Stimulated activated CD4-positive, alpha-beta T cell treated with anti-CD3 and anti-CD28 coated beads, Interleukin-1b, Interleukin-23, amount 100 ng/mL, for 48 hours (primary cell): ENCODE data around the gene HOGA1.
"Not testable (repeated sequence)": the region's sequence is repeated elsewhere in the genome, so short reads cannot be mapped to it uniquely, and the experiment has no call there.

ENCODE experiments used
- DNase-seq: peaks from one replicate; pipeline ENCODE4 v3.0.0-alpha.2; 2020

HOGA1 gene

GRCh38 chr10:97555541-97555940 lies 28.6 kb upstream of the HOGA1 start:
- not testable (repeated sequence) for DNase-seq

DNA sequence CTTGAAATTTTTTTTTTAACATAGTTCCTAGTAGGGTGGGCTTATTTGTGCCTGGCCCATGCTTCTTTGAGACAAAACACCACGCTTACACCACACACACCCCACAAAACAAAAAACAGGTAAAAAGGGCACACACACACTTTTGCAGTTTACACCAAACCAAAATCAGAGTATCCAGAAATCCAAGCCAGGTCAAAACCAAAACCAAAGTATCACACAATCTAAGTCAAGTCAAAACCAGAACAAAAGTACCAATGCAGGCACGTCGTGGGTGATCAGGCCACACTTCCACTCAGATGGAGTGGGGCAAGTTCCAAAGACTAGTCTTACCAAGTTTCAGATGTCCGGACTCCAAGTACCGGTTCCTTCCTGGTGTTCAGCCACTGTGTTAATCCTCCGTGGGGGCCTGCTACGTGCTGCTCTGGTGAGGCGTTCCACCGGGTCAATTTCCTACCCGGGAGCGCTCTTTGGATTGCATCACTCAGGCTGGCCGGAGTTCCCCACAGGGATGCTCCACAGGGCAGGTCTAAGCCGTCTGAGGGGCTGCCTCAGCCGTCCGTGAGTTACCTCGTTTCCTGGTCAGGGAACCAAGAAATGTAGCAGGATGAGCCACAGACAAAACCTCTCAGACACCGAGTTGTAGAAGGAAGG lies 23.3 kb upstream of the HOGA1 start:
- DNase-seq, result not testable (repeated sequence)

DNA sequence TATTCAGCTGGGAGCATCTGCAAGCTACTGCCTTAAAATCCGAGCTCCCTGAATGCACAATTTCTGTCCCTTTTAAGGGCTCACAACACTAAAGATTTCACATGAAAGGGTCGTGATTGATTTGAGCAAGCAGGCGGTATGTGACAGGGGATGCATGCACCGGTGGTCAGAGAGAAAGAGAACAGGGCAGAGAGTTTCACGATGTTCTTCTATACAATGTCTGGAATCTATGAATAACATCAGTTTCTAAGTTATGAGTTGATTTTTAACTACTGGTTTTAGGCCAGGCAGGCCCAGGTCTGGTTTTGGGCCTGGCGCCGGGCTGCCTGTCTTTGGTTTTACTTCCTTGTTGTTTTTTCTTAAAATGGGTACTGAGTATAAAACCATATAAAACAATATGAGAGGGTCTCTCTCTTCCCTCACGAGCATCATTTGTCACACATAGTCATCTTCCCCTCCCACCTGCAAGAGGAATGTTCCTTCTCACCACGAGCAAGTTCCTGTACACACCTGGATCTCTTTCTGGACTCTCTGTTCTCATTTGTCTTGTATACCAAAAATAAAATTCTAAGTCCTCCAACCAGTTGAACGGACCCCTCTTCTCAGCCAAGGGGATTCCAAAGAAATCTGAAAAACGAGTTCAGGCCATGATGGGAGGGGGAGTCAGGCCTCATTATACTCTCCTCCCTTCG lies 22.7 kb upstream of the HOGA1 start:
- DNase-seq, result not testable (repeated sequence)

- not testable (repeated sequence) for DNase-seq
Observed at GRCh38 chr10:97562329-97562728, 21.9 kb upstream of the HOGA1 start.

DNA sequence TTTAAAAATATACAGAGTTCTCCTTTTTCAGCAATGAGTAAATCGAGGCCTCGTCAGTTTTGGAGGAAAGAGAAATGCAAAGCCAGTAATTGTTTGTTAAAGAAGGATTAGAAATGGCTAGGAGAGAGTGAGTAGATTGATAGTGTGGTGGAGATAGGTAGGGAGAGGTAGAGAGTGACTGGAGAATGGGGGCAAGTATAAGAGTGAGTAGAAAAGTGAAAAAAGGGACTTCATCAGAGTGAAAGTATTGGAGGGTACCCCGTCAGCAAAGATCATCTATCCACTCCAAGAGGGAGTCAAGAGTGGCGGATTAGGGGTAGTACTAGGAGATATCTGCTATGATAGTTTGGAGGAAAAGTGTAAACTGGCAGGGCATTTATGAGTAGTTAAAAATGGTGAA lies 20.9 kb upstream of the HOGA1 start:
- no peak for DNase-seq

DNA sequence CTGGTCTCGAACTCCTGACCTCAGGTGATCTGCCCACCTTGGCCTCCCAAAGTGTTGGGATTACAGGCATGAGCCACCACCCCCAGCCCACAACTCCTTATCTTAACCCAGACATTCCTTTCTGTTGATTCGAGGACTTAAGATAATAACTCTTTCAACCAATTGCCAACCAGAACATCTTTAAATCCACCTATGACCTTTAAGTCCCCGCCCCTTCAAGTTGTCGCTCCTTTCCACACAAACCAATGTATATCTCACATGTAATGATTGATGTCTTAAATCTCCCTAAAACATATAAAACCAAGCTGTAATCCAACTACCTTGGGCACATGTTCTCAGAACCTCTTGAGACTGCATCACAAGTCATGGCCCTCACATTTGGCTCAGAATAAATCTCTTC lies 19.4 kb upstream of the HOGA1 start:
- DNase-seq, result no peak

- peak; percentile 24 for DNase-seq
Observed at GRCh38 chr10:97566336-97566996, 17.7 kb upstream of the HOGA1 start.

DNA sequence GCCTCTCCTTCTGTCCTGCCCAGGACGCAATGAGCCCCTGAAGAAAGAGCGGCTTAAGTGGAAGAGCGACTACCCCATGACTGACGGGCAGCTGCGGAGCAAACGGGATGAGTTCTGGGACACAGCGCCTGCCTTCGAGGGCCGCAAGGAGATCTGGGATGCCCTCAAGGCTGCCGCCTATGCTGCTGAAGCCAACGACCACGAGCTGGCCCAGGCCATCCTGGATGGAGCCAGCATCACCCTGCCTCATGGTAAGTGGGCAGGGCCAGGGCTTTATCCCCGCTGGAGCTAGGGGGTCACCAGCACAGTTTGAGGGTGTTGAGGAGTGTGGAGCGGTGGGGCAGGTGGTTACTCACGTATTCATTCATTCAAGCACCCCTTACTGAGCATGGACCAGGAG lies 16.3 kb upstream of the HOGA1 start:
- DNase-seq, result no peak

DNA sequence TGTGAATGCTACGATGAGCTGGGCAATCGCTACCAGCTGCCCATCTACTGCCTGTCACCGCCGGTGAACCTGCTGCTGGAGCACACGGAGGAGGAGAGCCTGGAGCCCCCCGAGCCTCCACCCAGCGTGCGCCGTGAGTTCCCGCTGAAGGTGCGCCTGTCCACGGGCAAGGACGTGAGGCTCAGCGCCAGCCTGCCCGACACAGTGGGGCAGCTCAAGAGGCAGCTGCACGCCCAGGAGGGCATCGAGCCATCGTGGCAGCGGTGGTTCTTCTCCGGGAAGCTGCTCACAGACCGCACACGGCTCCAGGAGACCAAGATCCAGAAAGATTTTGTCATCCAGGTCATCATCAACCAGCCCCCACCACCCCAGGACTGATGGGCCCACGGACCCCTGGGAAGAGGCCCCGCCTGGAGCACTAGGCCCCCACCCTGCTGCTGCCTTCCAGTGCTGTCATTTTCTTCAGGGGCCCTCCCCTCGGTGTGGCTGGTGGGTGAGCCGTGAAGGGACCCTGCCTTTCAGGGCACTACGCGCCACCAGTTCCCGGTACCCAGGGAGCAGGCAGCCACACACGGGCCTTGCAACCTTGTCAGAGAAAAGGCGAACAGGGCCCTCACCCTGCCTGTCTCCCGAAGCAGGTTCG lies 13.9 kb upstream of the HOGA1 start:
- DNase-seq, result no peak

DNA sequence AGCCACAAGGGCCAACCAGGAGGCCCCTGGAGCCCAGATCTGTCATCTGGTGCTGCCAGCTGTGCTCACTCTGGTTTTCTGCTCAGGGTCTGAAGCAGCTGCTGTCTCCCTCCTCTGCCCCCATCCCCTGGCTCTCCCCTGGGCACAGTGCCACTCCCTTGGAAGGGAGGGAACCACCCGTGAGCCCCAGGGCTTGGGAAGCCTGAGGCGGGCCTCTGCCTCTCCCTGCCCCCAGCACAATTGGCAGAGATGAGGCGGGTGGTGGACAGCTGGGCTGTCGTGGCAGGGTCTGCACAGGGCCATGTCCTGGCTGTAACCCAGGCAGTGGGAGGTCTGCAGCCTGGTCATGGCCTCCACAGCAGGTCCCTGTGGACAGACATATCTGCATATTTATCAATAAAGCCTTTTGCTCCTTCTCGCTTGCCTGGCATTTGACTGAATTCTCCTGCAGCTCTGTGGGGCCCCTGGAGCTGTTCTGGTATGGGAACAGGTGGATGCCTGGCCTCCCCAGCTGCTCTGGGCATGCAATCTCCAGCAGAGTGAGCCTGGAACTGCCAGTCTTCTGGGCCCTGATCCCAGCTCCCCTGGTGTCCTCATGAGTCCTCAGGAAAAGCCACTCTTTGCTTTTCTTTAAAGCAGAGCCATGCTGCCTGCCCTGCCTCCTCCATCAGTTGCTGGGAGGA lies 13.3 kb upstream of the HOGA1 start:
- DNase-seq, result no peak

- DNase-seq, result no peak
Observed at GRCh38 chr10:97571622-97572021, 12.6 kb upstream of the HOGA1 start.

- DNase-seq, result peak; percentile 60
Observed at GRCh38 chr10:97572214-97572989, 11.8 kb upstream of the HOGA1 start, which contains the start of gene ANKRD2. ANKRD2 (plus strand) TSS chr10:97572779; CDS start chr10:97572789, 10 bp downstream.

- no peak for DNase-seq
Observed at GRCh38 chr10:97573021-97573420, 11.2 kb upstream of the HOGA1 start.

- no peak for DNase-seq
Observed at GRCh38 chr10:97573672-97574071, 10.5 kb upstream of the HOGA1 start.

DNA sequence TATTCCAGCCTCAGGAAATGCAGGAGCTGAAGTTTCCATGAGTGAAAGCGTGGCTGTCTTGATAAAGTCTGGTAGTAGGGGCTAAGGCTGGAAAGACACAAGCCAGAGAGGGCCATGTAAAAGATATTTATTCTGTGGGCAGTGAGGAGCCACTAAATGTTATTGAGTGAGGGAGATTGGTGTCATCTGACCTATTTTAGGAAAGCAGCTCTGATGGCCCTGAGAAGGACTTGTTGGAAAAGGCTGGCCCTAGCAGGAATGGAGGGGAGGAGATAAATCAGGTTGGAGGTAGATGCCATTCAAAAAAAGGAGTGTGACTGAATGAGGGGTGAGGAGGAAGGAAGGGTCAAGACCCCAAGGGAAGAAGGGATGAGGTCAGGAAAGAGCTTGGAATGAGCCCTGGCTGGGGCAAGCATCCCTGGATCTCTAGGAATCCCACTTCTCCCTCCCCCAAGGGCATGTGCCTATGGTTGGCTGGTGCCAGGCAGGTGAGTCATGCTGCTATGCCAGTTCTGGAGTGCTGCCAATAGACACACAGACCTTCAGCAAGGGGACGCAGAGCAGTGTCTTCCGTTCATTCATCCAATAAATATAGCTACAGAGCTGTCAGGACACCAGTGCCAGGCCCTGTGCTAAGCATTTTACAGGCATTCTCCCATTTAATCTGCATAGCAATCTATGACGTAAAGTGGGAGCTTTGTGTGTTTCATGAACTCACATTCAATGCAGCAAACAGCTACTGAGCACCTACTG lies 9.6 kb upstream of the HOGA1 start:
- no peak for DNase-seq

- DNase-seq, result no peak
Observed at GRCh38 chr10:97575127-97575668, 9.0 kb upstream of the HOGA1 start.

- not testable (repeated sequence) for DNase-seq
Observed at GRCh38 chr10:97576487-97576886, 7.7 kb upstream of the HOGA1 start.

DNA sequence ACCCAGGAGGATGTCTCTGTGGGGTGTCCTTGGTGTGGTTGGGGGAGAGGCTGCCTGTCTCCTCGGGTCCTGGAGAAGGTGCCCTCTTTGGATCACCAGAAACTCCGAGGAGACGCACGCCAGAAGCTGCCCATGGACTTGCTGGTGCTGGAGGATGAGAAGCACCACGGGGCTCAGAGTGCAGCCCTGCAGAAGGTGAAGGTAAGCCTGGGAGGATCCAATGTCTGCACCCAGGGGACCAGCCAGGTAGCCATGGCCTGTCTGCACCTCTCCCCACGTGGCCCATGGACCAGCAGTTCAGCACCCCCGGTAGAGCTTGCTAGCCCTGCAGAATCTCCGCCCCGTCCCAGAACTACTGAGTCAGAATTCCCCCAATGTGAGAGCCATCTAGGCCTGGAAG lies 6.5 kb upstream of the HOGA1 start:
- DNase-seq, result no peak

DNA sequence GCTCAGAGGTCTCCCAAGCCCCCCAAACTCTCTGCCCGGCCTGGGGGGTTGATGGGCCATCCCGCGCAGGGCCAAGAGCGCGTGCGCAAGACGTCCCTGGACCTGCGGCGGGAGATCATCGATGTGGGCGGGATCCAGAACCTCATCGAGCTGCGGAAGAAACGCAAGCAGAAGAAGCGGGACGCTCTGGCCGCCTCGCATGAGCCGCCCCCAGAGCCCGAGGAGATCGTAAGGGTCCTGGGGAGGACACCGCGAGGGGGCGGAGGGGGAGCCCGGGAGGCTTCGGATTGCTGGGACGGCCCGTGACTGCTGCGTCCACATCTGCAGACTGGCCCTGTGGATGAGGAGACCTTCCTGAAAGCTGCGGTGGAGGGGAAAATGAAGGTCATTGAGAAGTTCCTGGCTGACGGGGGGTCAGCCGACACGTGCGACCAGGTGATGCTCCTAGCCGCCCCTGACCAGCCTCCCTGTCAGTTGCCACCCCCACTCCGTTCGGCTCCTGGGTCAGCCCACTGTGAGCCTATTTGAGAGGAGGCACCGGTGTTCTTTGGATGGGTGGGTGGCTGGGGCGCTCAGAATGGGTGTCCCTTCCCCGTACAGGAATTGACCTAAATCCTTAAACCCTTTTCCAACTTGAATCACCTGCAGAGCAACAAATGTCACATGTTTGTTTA lies 5.9 kb upstream of the HOGA1 start:
- DNase-seq, result no peak
